Mammary epithelial cell (primary cell): ENCODE measurements around the gene HOXB4.

Experiments
- EZH2 ChIP-seq: IDR thresholded peaks from 2 replicates; pipeline ENCODE4 v1.6.1; 2012; ENCODE audit warnings: low read length, inconsistent platforms, borderline replicate concordance
- TF ChIP-seq, protein P1 (sequence below), 2 donors: IDR thresholded peaks in 1 of 2; conservative IDR thresholded peaks in 1 of 2; 2 replicates each; pipeline ENCODE4 v1.5.1; 2011 to 2012; ENCODE audit warnings: inconsistent platforms in 2 of 2, low read length in 2 of 2, mild to moderate bottlenecking in 2 of 2, control low read depth in 1 of 2, low read depth in 1 of 2; ENCODE audit not compliant: insufficient read depth in 1 of 2; ENCODE audit errors: extremely low read depth in 1 of 2

DNA sequence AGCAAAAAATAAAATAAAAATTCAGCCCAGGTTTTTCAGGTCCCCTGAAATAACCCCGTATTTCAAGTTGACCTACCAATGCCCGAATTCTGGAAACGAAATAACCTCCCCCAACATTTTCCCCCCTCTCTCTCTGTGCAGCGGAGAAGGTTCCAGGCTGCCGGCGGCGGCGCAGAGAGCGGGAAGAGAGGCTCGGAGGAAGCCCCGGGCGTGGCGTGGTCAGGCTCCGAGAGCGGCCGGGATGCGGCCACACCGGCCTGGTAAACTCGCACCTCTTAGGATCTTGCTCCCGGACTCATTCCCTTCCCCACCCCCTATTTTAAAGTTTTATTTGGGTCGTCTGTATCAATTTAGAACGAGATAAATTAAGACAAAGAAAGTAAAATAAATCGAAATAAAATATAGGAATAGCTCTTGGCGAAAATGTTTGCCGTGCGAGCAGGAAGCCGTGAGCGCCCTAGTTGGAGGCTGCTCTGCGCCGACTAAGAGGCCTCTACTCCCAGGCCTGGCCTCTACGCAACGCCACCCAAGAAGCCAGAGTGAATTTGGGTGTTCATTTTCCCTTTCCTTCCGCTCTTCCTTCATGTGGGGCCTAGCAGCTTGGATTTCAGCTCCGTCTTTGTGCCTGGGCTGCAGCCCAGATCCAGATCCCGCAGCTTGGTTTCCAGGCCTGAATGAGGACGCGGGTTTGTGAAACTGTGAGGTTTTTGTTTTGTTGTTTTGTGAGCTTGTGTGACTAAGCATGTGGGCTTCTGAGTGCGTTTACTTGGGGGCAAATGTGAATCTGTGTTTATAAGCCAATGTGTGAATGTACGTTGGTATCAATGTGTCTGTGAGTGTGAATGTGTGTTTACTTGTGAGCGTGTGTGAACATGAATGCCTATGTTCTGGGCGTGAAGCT is 28.1 kb upstream of the HOXB4 start:
- TF ChIP-seq, protein P1, sequence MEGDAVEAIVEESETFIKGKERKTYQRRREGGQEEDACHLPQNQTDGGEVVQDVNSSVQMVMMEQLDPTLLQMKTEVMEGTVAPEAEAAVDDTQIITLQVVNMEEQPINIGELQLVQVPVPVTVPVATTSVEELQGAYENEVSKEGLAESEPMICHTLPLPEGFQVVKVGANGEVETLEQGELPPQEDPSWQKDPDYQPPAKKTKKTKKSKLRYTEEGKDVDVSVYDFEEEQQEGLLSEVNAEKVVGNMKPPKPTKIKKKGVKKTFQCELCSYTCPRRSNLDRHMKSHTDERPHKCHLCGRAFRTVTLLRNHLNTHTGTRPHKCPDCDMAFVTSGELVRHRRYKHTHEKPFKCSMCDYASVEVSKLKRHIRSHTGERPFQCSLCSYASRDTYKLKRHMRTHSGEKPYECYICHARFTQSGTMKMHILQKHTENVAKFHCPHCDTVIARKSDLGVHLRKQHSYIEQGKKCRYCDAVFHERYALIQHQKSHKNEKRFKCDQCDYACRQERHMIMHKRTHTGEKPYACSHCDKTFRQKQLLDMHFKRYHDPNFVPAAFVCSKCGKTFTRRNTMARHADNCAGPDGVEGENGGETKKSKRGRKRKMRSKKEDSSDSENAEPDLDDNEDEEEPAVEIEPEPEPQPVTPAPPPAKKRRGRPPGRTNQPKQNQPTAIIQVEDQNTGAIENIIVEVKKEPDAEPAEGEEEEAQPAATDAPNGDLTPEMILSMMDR (conservative IDR thresholded peaks at IDR 0.05 in 1 of 2, IDR thresholded peaks at IDR 0.05 in 1 of 2; ENCODE audit: extremely low read depth in 1 of 2, insufficient read depth in 1 of 2, low read depth in 1 of 2, low read length in 2 of 2) = no peak
- no peak for TF ChIP-seq EZH2
